WERI-Rb-1 (cell line): ENCODE measurements around the gene TEK.

Source experiments
- DNase-seq: peaks from one replicate; pipeline ENCODE4 v3.0.0-alpha.2; 2020
- H3K27ac ChIP-seq: fragments of 250-450 bp; sonication (Bioruptor Pico); 2 replicates; pipeline ENCODE4 v1.5.1; 2020; ENCODE audit warnings: mild to moderate bottlenecking, moderate library complexity
- H3K27me3 ChIP-seq: fragments of 250-450 bp; sonication (Bioruptor Pico); 2 replicates; pipeline ENCODE4 v1.5.1; 2021; ENCODE audit warnings: mild to moderate bottlenecking, low read depth, moderate library complexity; ENCODE audit not compliant: insufficient read depth, severe bottlenecking
- H3K36me3 ChIP-seq: fragments of 250-450 bp; sonication (Bioruptor Pico); 2 replicates; pipeline ENCODE4 v1.5.1; 2020; ENCODE audit warnings: mild to moderate bottlenecking, moderate library complexity
- H3K4me3 ChIP-seq: 2 replicates; pipeline ENCODE4 v1.5.1; 2011; ENCODE audit warnings: low read depth, mild to moderate bottlenecking, control low read depth, low read length
- H3K9me3 ChIP-seq: fragments of 250-450 bp; sonication (Bioruptor Pico); 2 replicates; pipeline ENCODE4 v1.5.1; 2021; ENCODE audit warnings: mild to moderate bottlenecking, moderate library complexity; ENCODE audit not compliant: severe bottlenecking
- CTCF ChIP-seq: IDR thresholded peaks from 2 replicates; pipeline ENCODE4 v1.5.1; 2011; ENCODE audit warnings: low read depth, mild to moderate bottlenecking, control low read depth, inconsistent platforms, low read length

TEK gene

DNA sequence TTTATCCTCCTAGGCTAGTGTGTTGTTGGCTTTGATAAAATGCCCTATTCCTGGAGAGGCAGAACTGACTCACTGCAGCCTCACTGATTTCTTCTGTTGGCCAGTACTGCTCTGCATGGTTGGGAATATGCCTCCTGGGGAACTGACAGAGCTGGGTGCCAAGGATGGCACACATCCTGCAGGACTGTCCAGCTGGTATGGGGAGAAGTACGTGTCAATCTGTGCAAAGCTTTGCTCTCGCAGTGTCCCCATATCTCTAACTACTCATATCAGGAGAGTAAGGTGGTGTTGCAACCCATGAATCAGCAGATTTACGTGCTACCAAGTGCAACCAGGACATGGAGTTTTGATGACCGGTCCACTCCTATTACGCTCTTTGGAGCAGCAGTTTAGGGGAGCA lies 74.7 kb downstream of the TEK start:
- Histone ChIP-seq H3K9me3 (no peaks in the 10 kb centered on the region), H3K27ac (no peak overlapping the region), H3K36me3 (no peaks in the 10 kb centered on the region), H3K4me3 (no peak overlapping the region), H3K27me3 (no peaks in the 10 kb centered on the region)
- no peak for DNase-seq
- TF ChIP-seq CTCF, result no peak

DNA sequence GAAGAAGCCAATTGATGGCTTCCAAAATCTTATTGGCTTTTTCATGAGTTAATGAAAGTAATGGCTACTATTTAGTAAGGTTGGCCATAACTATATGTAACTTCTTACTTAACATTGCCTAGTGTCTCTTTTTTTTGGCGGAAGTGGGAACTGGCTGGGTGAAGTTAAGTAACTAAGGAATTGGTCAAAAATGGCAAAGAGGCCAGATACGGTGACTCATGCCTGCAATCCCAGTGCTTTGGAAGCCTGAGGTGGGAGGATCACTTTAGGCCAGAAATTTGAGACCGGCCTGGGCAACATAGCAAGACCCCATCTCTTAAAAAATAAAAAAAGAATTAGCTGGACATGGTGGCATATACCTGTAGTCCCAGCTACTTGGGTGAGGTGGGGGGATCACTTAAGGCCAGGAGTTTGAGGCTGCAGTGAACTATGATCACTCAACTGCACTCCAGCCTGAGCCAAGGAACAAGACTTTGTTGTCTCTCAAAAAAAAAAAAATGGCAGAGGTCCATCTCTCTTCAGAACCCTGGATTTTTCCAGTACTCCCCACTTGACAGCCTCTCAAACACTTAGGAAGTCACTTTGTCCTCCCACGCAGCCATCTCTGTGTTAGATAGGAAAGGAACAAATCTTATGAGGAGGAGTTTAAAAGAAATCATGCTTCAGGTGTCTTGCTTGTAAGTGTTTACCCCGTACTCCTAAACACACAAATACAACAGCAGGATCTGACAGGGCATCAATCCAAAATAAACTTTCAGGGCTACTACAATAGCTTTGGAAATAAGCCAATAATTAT lies 75.7 kb downstream of the TEK start:
- DNase-seq, result no peak
- Histone ChIP-seq H3K27me3 (no peaks in the 10 kb centered on the region), H3K36me3 (no peaks in the 10 kb centered on the region), H3K4me3 (no peak overlapping the region), H3K27ac (no peak overlapping the region), H3K9me3 (no peaks in the 10 kb centered on the region)
- TF ChIP-seq CTCF, result no peak

DNA sequence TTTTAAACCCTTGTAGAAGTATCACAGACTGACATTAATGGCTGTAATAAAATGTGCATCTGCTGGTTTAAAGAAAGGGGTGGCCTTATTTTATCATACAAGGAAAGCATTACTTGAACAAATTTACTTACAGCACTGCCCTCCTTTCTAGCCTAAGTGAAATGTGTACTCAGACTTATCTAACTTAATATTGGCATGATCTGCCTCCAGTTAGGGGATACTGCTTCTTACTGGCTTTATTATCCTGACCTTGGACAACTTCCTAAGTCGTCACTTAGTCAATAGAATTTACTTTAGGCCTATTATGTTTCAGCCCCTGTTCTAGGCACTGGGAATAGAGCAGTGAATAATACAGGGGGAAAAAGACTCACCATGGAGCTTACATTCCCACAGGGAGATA lies 79.4 kb downstream of the TEK start:
- no peaks in the 10 kb centered on the region for H3K36me3 ChIP-seq

GRCh38 chr9:27189426-27189825 lies 80.4 kb downstream of the TEK start:
- Histone ChIP-seq H3K36me3 (no peaks in the 10 kb centered on the region), H3K27me3 (no peaks in the 10 kb centered on the region), H3K27ac (no peak overlapping the region), H3K4me3 (no peak overlapping the region), H3K9me3 (no peaks in the 10 kb centered on the region)
- no peak for DNase-seq
- no peak for TF ChIP-seq CTCF

More for the DNA sequence above, 79.4 kb downstream of the TEK start:
- H3K9me3 ChIP-seq, result no peaks in the 10 kb centered on the region
- H3K27me3 ChIP-seq, result no peaks in the 10 kb centered on the region
- H3K27ac ChIP-seq, result no peak overlapping the region
- H3K4me3 ChIP-seq, result no peak overlapping the region
- DNase-seq, result no peak
- no peak for TF ChIP-seq CTCF

GRCh38 chr9:27192291-27192960 lies 83.4 kb downstream of the TEK start:
- no peaks in the 10 kb centered on the region for H3K36me3 ChIP-seq
- no peaks in the 10 kb centered on the region for H3K27me3 ChIP-seq
- H3K9me3 ChIP-seq, result no peaks in the 10 kb centered on the region
- H3K27ac ChIP-seq, result no peak overlapping the region
- TF ChIP-seq CTCF, result no peak
- DNase-seq, result no peak
- H3K4me3 ChIP-seq, result no peak overlapping the region
